ENCODE measurements around the gene VAMP8. TPM values are rescaled to one million over a fixed set of nuclear protein-coding genes. Genes with fewer than 3 reads are reported as not detected.

Gene VAMP8
- total and polyA plus RNA-seq, 10 of the 15 experiments (the other 5 are each of a cell fraction or from before 2014, with no cell fraction given), result 93.6 to 744 (median 217) TPM

DNA sequence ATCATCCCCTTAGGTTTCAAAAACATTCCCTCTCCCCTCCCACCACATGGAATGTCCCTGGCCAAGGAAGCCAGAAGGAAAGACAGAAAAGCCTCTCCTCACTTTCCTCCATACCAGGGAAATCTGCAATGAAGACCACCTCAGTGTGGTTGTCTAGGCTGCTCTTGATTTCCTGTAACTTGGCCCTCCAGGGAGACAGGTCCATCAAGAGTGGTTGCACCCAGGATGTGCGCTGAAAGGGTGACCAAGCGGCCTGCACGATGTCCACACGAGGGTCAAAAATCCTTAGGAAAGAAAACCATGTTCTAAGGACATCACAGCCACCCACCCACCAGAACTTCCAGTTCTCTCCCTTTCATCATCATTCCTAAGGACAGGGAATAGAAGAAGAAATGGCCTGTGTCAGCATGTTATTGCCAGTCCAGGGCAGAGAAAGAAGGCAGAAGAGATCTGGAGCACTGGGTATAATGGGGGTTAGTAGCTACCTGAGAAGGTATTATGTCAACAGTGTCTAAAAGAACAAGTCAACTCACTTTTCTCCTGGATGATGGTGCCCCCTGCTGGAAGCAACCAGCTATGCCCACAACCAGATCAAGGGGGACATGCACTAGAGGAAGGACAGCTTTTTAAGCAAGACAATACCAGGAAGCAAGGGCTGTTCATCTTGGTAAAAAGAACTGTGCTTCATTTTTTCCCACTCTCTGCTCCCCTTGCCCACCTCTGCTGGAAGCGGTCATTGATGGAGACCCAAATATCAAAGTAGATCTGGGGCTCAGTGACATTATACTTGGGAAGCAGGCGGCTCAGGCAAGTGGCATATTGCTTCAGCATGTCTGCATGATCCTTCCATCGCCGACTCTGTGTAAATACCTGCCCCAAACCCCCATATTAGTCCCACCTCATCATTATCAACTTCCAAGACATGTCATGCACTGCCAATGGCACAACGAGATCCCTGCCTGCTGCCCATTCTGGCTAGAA, 25.4 kb upstream of the VAMP8 start (continued):
- TF ChIP-seq, protein P1, sequence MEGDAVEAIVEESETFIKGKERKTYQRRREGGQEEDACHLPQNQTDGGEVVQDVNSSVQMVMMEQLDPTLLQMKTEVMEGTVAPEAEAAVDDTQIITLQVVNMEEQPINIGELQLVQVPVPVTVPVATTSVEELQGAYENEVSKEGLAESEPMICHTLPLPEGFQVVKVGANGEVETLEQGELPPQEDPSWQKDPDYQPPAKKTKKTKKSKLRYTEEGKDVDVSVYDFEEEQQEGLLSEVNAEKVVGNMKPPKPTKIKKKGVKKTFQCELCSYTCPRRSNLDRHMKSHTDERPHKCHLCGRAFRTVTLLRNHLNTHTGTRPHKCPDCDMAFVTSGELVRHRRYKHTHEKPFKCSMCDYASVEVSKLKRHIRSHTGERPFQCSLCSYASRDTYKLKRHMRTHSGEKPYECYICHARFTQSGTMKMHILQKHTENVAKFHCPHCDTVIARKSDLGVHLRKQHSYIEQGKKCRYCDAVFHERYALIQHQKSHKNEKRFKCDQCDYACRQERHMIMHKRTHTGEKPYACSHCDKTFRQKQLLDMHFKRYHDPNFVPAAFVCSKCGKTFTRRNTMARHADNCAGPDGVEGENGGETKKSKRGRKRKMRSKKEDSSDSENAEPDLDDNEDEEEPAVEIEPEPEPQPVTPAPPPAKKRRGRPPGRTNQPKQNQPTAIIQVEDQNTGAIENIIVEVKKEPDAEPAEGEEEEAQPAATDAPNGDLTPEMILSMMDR (IDR thresholded peaks at IDR 0.05 in 2 of 3, conservative IDR thresholded peaks at IDR 0.05 in 1 of 3; ENCODE audit: control insufficient read depth in 2 of 3, extremely low read depth in 1 of 3, insufficient read depth in 1 of 3, low read depth in 3 of 3, low read length in 3 of 3), result peak; percentile 84 to 93 (median 92)
- TF ChIP-seq, protein P2, sequence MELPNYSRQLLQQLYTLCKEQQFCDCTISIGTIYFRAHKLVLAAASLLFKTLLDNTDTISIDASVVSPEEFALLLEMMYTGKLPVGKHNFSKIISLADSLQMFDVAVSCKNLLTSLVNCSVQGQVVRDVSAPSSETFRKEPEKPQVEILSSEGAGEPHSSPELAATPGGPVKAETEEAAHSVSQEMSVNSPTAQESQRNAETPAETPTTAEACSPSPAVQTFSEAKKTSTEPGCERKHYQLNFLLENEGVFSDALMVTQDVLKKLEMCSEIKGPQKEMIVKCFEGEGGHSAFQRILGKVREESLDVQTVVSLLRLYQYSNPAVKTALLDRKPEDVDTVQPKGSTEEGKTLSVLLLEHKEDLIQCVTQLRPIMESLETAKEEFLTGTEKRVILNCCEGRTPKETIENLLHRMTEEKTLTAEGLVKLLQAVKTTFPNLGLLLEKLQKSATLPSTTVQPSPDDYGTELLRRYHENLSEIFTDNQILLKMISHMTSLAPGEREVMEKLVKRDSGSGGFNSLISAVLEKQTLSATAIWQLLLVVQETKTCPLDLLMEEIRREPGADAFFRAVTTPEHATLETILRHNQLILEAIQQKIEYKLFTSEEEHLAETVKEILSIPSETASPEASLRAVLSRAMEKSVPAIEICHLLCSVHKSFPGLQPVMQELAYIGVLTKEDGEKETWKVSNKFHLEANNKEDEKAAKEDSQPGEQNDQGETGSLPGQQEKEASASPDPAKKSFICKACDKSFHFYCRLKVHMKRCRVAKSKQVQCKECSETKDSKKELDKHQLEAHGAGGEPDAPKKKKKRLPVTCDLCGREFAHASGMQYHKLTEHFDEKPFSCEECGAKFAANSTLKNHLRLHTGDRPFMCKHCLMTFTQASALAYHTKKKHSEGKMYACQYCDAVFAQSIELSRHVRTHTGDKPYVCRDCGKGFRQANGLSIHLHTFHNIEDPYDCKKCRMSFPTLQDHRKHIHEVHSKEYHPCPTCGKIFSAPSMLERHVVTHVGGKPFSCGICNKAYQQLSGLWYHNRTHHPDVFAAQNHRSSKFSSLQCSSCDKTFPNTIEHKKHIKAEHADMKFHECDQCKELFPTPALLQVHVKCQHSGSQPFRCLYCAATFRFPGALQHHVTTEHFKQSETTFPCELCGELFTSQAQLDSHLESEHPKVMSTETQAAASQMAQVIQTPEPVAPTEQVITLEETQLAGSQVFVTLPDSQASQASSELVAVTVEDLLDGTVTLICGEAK (IDR thresholded peaks at IDR 0.05; ENCODE audit: borderline replicate concordance), result no peak
- TF ChIP-seq, protein P3, sequence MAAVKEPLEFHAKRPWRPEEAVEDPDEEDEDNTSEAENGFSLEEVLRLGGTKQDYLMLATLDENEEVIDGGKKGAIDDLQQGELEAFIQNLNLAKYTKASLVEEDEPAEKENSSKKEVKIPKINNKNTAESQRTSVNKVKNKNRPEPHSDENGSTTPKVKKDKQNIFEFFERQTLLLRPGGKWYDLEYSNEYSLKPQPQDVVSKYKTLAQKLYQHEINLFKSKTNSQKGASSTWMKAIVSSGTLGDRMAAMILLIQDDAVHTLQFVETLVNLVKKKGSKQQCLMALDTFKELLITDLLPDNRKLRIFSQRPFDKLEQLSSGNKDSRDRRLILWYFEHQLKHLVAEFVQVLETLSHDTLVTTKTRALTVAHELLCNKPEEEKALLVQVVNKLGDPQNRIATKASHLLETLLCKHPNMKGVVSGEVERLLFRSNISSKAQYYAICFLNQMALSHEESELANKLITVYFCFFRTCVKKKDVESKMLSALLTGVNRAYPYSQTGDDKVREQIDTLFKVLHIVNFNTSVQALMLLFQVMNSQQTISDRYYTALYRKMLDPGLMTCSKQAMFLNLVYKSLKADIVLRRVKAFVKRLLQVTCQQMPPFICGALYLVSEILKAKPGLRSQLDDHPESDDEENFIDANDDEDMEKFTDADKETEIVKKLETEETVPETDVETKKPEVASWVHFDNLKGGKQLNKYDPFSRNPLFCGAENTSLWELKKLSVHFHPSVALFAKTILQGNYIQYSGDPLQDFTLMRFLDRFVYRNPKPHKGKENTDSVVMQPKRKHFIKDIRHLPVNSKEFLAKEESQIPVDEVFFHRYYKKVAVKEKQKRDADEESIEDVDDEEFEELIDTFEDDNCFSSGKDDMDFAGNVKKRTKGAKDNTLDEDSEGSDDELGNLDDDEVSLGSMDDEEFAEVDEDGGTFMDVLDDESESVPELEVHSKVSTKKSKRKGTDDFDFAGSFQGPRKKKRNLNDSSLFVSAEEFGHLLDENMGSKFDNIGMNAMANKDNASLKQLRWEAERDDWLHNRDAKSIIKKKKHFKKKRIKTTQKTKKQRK (IDR thresholded peaks at IDR 0.05; ENCODE audit: low read depth, low read length), result no peak
- TF ChIP-seq TCF7 (IDR thresholded peaks at IDR 0.05; ENCODE audit: borderline replicate concordance) (no peak), FOXK2 (IDR thresholded peaks at IDR 0.05) (no peak), ZNF24 (IDR thresholded peaks at IDR 0.05) (no peak), NFIC (IDR thresholded peaks at IDR 0.05; ENCODE audit: low read depth, low read length) (no peak), SP1 (IDR thresholded peaks at IDR 0.05; ENCODE audit: low read depth, low read length) (no peak), ETV6 (conservative IDR thresholded peaks at IDR 0.05 in 1 of 2, IDR thresholded peaks at IDR 0.05 in 1 of 2; ENCODE audit: borderline replicate concordance in 1 of 2, low read depth in 1 of 2) (no peak), NFYB (IDR thresholded peaks at IDR 0.05; ENCODE audit: insufficient read depth, low read depth, low read length) (no peak), WRNIP1 (IDR thresholded peaks at IDR 0.05; ENCODE audit: borderline replicate concordance, low read depth, low read length) (no peak), POLR2A (IDR thresholded peaks at IDR 0.05; ENCODE audit: low read depth, low read length) (no peak), SREBF1 (IDR thresholded peaks at IDR 0.05; ENCODE audit: low read length) (no peak)
- TF ChIP-seq, protein P4, sequence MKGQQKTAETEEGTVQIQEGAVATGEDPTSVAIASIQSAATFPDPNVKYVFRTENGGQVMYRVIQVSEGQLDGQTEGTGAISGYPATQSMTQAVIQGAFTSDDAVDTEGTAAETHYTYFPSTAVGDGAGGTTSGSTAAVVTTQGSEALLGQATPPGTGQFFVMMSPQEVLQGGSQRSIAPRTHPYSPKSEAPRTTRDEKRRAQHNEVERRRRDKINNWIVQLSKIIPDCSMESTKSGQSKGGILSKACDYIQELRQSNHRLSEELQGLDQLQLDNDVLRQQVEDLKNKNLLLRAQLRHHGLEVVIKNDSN (IDR thresholded peaks at IDR 0.05; ENCODE audit: borderline replicate concordance, extremely low read length, insufficient read depth, low read depth, low read length), result no peak
- TF ChIP-seq, protein P5, sequence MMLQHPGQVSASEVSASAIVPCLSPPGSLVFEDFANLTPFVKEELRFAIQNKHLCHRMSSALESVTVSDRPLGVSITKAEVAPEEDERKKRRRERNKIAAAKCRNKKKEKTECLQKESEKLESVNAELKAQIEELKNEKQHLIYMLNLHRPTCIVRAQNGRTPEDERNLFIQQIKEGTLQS (IDR thresholded peaks at IDR 0.05; ENCODE audit: borderline replicate concordance, extremely low read depth, low read depth, low read length), result no peak
- TF ChIP-seq, protein P6, sequence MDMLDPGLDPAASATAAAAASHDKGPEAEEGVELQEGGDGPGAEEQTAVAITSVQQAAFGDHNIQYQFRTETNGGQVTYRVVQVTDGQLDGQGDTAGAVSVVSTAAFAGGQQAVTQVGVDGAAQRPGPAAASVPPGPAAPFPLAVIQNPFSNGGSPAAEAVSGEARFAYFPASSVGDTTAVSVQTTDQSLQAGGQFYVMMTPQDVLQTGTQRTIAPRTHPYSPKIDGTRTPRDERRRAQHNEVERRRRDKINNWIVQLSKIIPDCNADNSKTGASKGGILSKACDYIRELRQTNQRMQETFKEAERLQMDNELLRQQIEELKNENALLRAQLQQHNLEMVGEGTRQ (IDR thresholded peaks at IDR 0.05; ENCODE audit: borderline replicate concordance, low read depth, low read length), result no peak

Measured in GM12878 (cell line).